HG03520 (cell line): Measurements from ENCODE around the gene CD151.
A peak's percentile ranks its signal among the peaks of the same experiment; 100 is the strongest.

ENCODE experiments used
- ATAC-seq: cut with Tn5 transposase; IDR thresholded peaks from one replicate; pipeline ENCODE4 v1.9.1; 2021; ENCODE audit warnings: mild to moderate bottlenecking, moderate library complexity; ENCODE audit not compliant: unreplicated experiment

CD151 gene

DNA sequence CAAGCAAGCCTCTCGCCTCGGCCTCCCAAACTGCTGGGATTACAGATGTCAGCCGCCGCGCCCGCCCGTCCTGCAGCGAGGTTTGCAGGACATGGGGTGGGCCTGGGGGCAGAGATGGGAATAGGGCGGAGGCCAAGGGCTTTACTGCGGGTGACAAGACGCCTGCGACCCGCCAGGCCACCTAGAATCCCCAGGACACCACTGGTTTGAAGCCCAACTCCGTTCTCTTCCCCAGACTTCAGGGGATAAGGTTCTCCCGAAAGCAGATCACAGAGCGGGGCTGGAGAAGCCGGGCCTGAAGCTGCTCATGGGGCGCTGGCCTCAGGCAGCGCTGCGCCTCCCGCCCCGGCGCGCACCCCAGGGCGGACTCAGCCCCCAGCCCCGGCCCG, 9.2 kb downstream of the CD151 start:
- peak; percentile 25 for ATAC-seq

DNA sequence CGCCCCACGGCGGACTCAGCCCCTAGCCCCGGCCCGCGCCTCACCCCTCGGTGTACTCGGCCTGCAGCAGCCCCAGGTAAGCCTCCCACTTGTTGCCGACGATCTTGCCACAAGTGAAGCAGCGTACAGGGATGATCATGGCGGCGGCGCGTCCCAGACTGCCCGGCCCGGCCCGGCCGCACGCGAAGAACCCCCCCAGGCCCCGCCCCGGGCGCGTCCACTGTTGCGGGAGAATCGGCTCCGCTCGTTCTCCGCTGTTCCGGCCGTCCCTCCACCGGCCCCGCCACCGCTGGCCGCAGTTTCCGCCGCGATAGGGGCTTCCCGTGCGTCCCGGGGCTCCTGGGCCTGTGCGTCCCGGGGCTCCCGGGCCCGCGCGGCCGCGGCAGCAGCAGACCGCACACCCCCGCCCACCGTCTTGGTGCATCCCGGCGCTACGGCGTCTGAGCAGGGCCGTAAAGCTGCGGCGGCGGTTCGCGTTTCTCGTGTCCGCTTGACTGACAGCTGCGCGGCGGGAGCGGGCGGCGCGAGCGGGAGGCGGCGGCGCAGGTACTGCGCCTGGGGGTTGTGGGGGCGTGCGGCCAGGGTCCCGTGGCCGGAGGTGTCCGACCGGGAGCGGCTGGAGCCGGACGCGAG, 9.7 kb downstream of the CD151 start, which contains the start of the genes POLR2L and TSPAN4:
TSS of gene POLR2L (minus strand) at position 160 of the 633 bp plus-strand sequence. CDS start at position 139, 21 bp downstream.
TSS of gene TSPAN4 (plus strand) at position 483 of the 633 bp plus-strand sequence. CDS start 7,453 bp downstream, outside the sequence.
- ATAC-seq = peak; percentile 66

GRCh38 chr11:843086-843734, 10.5 kb downstream of the CD151 start:
- ATAC-seq = no peak

DNA sequence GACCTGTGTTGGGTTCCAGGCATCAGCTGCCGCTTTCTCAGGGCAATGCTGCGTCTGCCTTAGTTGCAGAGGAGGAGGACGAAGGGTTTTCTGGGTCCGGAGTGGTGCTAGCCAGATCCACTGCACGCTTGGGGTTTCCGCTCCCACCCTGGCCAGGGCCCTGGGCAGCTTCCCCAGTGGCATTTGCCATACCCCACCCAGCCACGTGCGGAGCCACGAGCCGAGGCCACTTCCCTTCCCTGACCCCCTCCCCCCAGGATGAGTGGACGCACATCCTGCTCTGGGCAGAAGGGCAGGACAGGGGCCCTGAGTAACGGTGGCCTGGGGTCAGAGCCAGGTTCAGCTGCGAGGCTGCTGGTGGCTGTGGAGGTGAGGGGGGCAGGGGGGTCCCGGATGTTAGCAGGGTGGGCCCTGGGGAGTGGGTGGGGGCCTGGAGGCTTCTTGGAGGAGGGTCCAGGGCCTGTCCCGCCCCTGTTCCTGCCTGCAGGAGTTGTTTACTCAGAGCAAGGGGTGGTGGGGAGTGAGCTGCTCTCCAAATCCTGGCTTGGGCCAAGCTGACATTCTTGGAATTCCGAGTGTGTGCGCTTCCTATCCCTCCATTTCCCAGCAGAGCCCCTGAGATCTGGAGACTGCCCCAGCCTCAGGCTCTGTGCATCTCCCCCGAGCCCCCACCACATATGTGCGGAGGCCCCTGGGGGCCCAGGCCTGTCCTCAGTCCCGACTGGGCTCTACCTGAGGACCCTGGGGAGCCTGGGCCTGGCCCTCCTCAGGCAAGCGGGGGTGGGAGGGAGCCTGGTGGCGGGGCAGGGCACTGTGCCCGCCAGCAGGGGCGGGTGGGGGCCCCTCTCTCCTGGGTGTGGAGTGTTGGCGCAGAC, 11.3 kb downstream of the CD151 start:
- no peak for ATAC-seq

DNA sequence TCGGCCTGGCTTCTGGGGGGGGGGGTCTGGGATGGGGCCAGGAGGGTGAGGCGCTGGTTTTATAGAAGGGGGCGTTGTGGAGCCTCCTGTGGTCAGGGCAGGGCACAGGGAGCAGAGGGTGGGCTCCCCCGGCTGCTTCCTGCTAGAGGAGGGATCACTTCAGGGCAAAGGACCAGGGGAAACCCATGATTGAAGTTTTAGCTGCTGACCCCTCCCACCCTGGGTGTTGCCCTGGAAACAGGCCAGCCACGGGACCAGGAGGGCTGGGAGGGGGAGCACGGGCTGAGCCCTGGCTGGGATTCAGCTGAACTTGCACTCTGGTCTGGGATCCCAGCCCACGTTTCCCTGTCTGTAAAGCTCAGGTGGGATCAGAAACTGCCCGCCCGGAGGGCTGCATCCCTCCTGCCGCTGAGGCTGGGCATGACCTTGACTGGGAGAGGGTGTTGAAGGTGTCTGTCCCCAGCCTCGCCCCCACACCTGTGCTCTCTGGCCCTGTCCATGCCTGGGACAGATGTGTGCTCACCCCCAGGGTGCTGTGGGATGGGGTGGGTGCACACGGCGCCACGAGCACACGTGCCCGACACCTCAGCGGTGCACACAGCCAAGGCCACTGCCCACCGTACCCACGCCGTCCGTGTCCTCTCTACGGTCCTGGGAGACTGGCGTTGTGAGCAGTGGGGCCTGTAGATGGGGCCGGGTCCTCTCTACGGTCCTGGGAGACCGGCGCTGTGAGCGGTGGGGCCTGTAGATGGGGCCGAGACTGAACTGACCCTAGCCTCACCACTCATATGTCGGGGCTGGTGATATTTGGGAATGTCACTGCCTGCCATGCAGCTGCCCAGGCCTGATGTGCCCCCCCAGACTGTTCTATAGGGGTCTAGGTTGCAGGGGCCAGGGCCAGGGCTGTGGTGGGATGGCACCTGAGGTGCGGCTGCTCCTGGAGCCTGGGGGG, 12.2 kb downstream of the CD151 start:
- no peak for ATAC-seq

DNA sequence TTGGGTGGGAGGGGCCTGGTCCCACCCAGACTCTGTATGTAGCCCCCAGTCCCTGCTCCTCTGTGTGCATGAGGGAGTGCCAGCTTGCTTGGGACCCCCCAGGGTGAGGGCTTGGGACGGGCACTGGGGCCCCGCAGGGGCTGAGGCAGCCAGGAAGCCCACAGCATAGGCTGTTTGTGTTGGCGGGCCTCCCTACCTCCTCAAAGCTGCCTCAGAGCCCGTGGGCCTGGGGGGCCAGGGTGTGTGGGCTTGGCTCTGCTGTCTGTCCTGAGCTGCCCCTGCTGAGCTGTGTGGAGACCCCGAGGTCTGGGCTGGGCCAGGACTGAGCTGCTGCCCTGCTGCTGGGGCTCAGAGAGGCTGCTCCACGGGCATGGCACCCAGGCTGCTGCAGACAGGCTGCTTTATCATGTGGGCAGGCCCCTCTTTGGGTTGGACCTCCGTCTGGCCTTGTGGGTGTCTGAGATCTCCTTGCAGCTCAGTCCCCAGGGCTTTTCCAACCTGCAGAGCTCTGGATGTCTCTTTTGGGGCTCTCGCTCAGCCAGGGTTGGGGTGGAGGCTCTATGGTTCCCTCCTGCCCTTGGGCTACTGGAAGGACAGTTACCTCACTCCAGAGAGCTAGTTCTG, 13.2 kb downstream of the CD151 start:
- ATAC-seq = no peak

DNA sequence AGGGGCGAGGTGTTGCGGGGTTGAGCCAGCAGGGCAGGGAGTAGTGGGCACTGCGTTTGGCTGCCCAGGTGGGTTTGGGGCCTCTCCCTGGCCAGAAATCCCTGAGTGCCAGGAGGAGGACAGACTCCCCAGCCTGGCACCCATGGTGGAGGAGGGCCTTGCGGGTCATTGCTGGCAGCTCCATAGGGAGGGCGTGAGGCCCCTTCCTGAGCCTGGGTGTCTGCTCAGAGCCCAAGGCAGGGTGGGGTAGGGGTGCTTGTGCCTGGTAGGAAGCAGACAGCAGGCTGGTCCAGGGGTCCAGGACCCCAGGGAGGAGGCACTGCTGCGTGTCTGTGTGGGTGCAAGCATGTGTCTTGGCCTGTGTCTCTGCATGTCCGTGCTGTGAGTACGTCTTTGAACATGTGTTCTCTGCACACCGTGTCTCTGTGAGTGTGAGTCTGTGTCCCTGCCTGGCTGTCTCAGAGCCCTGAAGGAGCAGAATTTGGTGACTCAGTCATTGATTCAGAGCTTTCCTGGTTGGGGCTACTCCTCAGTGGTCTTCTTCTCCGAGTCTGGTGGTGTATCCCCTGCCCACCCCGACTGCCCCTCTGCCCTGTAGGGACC, 13.8 kb downstream of the CD151 start:
- no peak for ATAC-seq

DNA sequence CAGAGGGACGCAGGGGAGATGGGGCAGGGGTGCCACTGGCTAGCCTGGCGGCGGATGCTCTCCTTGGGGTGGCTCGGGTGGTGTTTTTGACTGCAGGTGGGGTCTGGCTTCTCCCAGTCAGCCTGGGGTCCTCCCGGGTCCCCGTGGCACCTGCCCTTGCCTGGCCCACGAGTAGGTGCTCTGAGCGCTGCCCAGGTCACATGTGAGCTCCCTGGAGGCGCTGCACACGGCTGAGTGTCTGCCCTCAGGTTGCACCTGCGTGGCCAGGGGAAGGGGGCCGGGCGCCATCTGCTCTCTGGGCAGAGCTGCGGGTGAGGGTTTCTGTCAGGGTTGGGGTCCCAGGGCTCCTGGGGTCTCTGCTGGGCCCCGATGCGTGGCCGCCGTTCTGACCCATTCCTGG, 15.1 kb downstream of the CD151 start:
- no peak for ATAC-seq

- no peak for ATAC-seq
Observed at GRCh38 chr11:848380-848931, 15.7 kb downstream of the CD151 start.

- no peak for ATAC-seq
Observed at GRCh38 chr11:849104-849824, 16.5 kb downstream of the CD151 start.

- ATAC-seq = no peak
Observed at GRCh38 chr11:849951-850774, 17.4 kb downstream of the CD151 start.

DNA sequence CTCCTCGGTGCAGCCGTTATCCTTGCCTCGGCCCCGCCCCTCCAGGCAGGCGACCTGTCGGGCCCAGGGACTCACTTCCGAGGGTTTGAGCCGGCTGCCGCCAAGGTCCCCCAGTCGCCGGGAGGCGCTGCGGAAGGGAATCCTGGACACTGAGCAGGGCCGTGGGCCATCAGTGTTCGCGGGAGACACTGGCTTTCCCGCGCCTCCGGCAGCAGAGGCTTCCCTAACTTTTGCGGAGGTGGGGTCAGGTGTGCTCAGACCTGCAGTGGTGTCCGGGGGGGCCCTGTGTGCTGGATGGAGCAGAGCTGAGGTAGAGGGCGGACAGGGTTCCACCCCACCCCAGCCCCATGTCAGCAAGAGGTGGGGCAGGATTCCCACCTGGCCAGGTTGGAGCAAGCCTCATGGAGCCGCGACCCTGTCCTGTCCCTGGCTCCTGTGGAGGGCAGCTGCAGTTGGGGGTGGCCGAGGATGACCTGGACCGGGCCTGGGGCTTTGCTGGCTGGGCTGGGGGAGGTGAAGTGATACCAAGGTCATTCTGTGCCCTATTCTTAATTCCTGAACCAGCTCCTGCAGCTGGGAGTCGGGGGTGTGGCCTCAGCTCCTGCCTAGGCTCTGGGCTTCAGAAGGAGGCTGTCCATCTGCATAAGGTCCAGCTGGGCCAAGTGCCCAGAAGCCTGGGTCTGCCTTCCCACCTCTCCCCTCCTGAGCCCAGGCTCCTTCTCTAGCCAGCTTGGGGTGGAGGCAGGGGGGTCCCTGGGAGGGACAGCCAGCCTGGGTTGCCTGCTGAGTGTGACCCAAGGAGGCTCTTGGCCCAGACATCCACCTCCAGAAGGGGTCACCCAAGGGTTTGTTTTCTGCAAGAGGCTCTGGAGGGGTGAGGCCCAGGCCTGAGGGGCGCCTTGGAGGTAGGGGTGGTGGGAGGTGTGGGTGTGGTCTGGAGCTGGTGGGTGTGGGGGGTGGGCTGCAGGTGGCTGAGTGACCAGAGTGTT, 18.3 kb downstream of the CD151 start:
- no peak for ATAC-seq

DNA sequence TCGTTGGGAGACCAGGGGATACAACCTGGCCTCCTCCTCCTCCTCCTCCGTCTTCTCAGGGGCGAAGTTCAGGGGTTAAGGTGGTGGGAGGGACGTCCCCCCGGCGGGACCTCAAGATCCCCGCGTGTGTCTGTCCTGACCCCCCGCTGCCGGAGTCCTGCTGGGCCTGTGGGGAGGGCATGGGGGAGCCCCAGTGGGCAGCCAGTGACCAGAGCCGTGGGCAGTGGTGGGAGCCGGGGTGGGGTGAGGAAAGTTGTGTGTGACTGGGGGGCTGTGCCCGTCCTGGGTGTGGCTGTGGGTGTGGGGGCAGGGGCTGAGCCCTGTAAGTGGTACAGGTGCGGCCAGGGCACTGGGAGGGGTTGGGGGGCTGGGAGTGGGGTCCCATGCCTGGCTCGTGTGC, 20.0 kb downstream of the CD151 start:
- no peak for ATAC-seq

- no peak for ATAC-seq
Observed at GRCh38 chr11:853682-854448, 21.1 kb downstream of the CD151 start.

- no peak for ATAC-seq
Observed at GRCh38 chr11:854601-855329, 22.0 kb downstream of the CD151 start.
